Uterus (tissue), 4 donors: ENCODE data around the gene SLC7A4. TPM values are rescaled to one million over a fixed set of nuclear protein-coding genes. Genes with fewer than 3 reads are reported as not detected.

Source experiments
- DNase-seq, 2 donors: peaks; one replicate each; pipeline ENCODE4 v3.0.0-alpha.2; 2019 to 2020
- H3K27ac ChIP-seq, 2 donors: fragments of 200-600 bp; sonication (generic); 1 replicate in 1 of 2; 2 replicates in 1 of 2; pipeline ENCODE4 v1.5.1; 2016 to 2018
- H3K27me3 ChIP-seq, 2 donors: fragments of 200-600 bp; sonication (generic); one replicate each; pipeline ENCODE4 v1.5.1; 2018 to 2019; ENCODE audit warnings: control low read depth in 1 of 2
- H3K36me3 ChIP-seq, 2 donors: fragments of 200-600 bp; sonication (generic); one replicate each; pipeline ENCODE4 v1.5.1; 2019; ENCODE audit warnings: control low read depth in 1 of 2
- H3K4me1 ChIP-seq, 2 donors: fragments of 200-600 bp; sonication (generic); one replicate each; pipeline ENCODE4 v1.5.1; 2018 to 2019; ENCODE audit warnings: control low read depth in 1 of 2
- H3K4me3 ChIP-seq, 2 donors: fragments of 200-600 bp; sonication (generic); 1 replicate in 1 of 2; 2 replicates in 1 of 2; pipeline ENCODE4 v1.5.1; 2018 to 2019; ENCODE audit warnings: mild to moderate bottlenecking in 1 of 2
- H3K9me3 ChIP-seq, 2 donors: fragments of 200-600 bp; sonication (generic); one replicate each; pipeline ENCODE4 v1.5.1; 2019; ENCODE audit warnings: control low read depth in 1 of 2
- POLR2A ChIP-seq, 2 donors: fragments of 450-650 bp; IDR thresholded peaks; one replicate each; pipeline ENCODE4 v1.6.1; 2016; ENCODE audit warnings: antibody characterized with exemption in 2 of 2, mild to moderate bottlenecking in 1 of 2, moderate library complexity in 1 of 2
- intact Hi-C: fragments of 100-400 bp; cut with DNase I; formaldehyde crosslinking; loops from one replicate; pipeline ENCODE4 v1.15.1; 2023; ENCODE audit warnings: low total_unique reads
- total RNA-seq, 4 donors: library from RNA; depleted of rRNA in 3 of 4; stranded (reverse); fragments of >200 nt in 3 of 4; gene quantifications; one replicate each; pipeline versions ENCODE4 v1.1.0 to v1.2.4, GENCODE V29; 2014 to 2023
- TF ChIP-seq, protein P1 (sequence below), 4 experiments: fragments of 200-600 bp in 2 of 4; fragments of 450-650 bp in 2 of 4; sonication (generic) in 2 of 4; IDR thresholded peaks; one replicate each; pipeline ENCODE4 v1.5.1; 2016 to 2019; ENCODE audit warnings: antibody characterized with exemption in 4 of 4, mild to moderate bottlenecking in 2 of 4, moderate library complexity in 1 of 4
- donor health status: DM: yes; HTN: yes; CAD: no.

SLC7A4 gene
- total RNA-seq, 4 donors from 2014 or later = 0.35 to 7.9 (median 0.43) TPM; not detected in 1

DNA sequence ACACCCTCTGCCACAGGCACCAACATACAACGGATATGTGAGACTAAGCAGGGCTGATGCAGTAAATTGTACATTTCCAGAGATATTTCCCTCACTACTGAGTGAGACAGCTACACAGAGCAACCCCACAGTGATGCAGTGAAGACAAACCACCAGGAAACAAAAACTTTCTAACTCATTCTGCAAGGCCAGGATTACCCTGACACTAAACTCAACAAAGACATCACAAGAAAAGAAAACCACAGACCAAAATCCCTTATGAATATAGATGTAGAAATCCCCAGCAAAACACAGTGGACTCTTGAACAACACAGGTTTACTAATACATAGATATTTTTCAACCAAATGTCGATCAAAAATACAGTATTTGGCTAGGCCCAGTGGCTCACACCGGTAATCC, 1.5 kb upstream of the SLC7A4 start:
- intact Hi-C loops = no loop called here
- no peaks in the 10 kb centered on the region for H3K27me3 ChIP-seq
- no peaks in the 10 kb centered on the region for H3K9me3 ChIP-seq

DNA sequence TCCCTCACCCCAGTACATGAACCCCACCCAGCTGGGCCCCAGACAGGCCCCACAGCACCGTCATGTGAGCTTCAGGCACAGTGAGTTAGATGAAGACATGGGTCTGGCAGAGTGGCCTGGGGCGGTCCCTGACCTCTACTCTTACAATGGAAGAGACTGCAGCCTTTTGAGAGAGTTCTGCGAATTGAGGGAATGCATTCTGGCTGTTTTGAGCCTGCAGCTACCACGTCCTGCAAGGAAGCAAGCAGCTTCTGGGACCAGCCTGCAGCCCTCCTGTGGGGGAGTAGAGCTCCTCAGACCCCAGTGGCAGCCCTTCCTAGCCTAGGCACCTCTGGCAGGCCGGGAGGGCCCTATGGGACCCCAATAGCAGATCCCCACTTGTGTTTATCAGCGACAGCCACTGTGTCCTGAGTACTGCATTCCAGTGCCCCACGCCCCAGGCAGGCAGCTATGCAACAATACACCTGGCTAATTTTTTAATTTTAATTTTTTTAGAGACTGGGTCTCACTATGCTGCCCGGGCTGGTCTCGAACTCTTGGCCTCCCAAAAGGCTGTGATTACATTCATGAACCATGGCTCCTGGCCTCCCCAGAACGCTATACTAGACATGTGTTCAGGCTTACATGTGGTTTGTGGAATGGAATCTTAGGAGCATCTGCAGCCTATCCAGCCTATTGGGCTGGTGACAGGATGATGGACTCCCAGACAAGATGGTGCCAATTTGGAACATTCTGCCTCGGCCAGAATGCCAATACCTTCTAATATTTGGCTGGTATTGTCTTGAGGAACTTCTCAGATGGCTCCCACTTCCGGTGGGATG, 717 bp upstream of the SLC7A4 start:
- peaks cover 0 to 7% of the 10 kb centered on the region in 2 donors for H3K4me1 ChIP-seq
- H3K4me3 ChIP-seq = no peak overlapping the region
- no peak overlapping the region for H3K27ac ChIP-seq
- intact Hi-C loops = no loop called here
- H3K27me3 ChIP-seq = no peaks in the 10 kb centered on the region
- no peak for DNase-seq
- no peaks in the 10 kb centered on the region for H3K9me3 ChIP-seq
- no peaks in the 10 kb centered on the region for H3K36me3 ChIP-seq
- TF ChIP-seq, protein P1, sequence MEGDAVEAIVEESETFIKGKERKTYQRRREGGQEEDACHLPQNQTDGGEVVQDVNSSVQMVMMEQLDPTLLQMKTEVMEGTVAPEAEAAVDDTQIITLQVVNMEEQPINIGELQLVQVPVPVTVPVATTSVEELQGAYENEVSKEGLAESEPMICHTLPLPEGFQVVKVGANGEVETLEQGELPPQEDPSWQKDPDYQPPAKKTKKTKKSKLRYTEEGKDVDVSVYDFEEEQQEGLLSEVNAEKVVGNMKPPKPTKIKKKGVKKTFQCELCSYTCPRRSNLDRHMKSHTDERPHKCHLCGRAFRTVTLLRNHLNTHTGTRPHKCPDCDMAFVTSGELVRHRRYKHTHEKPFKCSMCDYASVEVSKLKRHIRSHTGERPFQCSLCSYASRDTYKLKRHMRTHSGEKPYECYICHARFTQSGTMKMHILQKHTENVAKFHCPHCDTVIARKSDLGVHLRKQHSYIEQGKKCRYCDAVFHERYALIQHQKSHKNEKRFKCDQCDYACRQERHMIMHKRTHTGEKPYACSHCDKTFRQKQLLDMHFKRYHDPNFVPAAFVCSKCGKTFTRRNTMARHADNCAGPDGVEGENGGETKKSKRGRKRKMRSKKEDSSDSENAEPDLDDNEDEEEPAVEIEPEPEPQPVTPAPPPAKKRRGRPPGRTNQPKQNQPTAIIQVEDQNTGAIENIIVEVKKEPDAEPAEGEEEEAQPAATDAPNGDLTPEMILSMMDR (IDR thresholded peaks at IDR 0.05) = no peak
- TF ChIP-seq POLR2A (IDR thresholded peaks at IDR 0.05) = no peak

More for the DNA sequence above, 1.5 kb upstream of the SLC7A4 start:
- Histone ChIP-seq H3K4me1 (peaks cover 0 to 7% of the 10 kb centered on the region in 2 donors), H3K4me3 (no peak overlapping the region), H3K27ac (no peak overlapping the region), H3K36me3 (no peaks in the 10 kb centered on the region)
- TF ChIP-seq, protein P1 (IDR thresholded peaks at IDR 0.05) = no peak
- no peak for TF ChIP-seq POLR2A (IDR thresholded peaks at IDR 0.05)
- DNase-seq = no peak

DNA sequence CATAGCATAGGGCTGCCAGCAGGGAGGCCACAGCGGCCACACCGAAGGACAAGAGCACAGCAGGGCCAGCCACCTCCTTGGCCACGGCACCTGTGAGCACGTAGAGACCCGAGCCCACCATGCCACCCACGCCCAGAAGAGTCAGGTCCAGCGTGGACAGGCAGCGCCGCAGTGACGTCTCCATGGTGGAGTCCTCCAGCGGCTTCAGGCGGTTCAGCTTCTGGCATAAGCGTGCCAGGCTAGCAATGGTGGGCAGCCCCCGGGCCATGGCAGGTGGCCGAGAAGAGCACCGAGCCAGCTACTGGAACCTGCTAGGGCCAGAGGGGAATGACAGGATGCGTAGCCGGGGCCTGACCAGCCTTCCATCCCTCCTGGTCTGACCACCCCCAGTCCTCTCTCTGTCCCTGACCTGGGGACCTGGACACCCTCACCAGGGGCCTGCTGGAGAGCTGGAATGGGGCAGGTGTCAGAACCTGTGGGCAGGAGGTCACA, 770 bp downstream of the SLC7A4 start:
- no peaks in the 10 kb centered on the region for H3K27me3 ChIP-seq
- intact Hi-C loops = no loop called here
- TF ChIP-seq, protein P1 (IDR thresholded peaks at IDR 0.05) = no peak
- no peak for TF ChIP-seq POLR2A (IDR thresholded peaks at IDR 0.05)
- no peak overlapping the region for H3K4me3 ChIP-seq
- no peak overlapping the region for H3K27ac ChIP-seq
- peaks cover 0 to 7% of the 10 kb centered on the region in 2 donors for H3K4me1 ChIP-seq
- H3K36me3 ChIP-seq = no peaks in the 10 kb centered on the region
- H3K9me3 ChIP-seq = no peaks in the 10 kb centered on the region
- no peak for DNase-seq

DNA sequence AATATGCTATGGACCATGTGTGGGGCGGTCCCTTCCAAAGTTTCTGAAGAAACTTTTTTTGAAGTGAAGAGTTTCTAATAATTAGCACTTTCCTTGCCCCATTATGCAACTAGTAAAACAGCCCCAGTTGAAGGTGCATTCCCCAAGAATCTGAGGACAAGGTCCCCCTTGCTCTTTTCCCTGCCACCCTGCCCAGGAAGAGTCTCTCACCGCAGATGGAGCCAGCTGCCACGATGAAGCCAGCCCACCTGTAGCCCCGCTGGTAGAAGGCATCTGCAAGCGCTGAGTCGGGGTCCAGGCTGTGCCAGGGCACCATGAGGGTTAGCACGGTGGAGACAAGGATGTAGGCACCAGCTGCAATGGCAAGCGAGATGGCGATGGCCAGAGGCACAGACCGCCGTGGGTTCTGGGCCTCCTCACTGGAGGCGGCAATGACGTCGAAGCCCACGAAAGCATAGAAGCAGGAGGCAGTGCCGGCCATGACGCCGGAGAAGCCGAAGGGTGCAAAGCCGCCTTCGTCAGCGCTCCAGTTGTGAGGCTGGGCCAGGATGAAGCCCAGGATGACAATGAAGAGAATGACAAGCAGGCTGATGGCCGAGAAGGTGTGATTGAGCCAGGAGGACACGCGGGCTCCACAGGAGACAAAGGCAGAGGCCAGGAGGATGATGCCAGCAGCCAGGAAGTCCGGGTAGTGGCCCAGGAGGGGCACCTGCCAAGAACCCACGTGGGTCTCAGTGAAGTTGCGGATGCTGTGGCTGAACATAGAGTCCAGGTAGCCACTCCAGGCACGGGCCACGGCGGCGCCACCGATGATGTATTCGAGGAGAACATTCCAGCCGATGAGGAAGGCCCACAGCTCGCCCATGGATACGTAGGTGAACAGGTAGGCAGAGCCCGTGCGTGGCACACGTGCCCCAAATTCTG, 1.5 kb downstream of the SLC7A4 start:
- TF ChIP-seq POLR2A (IDR thresholded peaks at IDR 0.05) = no peak
- TF ChIP-seq, protein P1 (IDR thresholded peaks at IDR 0.05) = no peak
- Histone ChIP-seq H3K4me3 (no peak overlapping the region), H3K9me3 (no peaks in the 10 kb centered on the region), H3K27ac (no peak overlapping the region), H3K4me1 (peaks cover 0 to 7% of the 10 kb centered on the region in 2 donors), H3K36me3 (no peaks in the 10 kb centered on the region), H3K27me3 (no peaks in the 10 kb centered on the region)
- intact Hi-C loops = no loop called here
- no peak for DNase-seq
